T follicular helper cell (primary cell): ENCODE results near the gene FYB2.

Experiments used
- DNase-seq: peaks from one replicate; pipeline ENCODE4 v3.0.0-alpha.2; 2020; ENCODE audit warnings: low read depth
- total RNA-seq, 2 experiments: gene quantifications; one replicate each; lab custom pipeline; 2026; lab: John Stamatoyannopoulos, UW

The FYB2 gene
- 0 reads per million in 2 experiments for total RNA-seq

GRCh38 chr1:56819387-56819899, at the start of gene FYB2:
TSS of gene FYB2 (minus strand) at chr1:56819404. CDS start at chr1:56819290, 114 bp downstream.
- DNase-seq, result no peak

- no peak for DNase-seq
These were observed 49.6 kb upstream of the FYB2 start for GRCh38 chr1:56868761-56869160.

GRCh38 chr1:56867491-56867890, 48.3 kb upstream of the FYB2 start:
- DNase-seq, result no peak

- DNase-seq, result no peak
These were observed 47.5 kb upstream of the FYB2 start for GRCh38 chr1:56866656-56867055.

- DNase-seq, result no peak
These were observed 45.2 kb upstream of the FYB2 start for GRCh38 chr1:56864430-56864829.

- DNase-seq, result no peak
These were observed 44.2 kb upstream of the FYB2 start for GRCh38 chr1:56863265-56863992.

GRCh38 chr1:56859287-56859686, 40.1 kb upstream of the FYB2 start:
- DNase-seq, result no peak

GRCh38 chr1:56856186-56856585, 37.0 kb upstream of the FYB2 start:
- DNase-seq, result no peak

GRCh38 chr1:56855190-56855589, 36.0 kb upstream of the FYB2 start:
- no peak for DNase-seq

GRCh38 chr1:56854521-56855099, 35.4 kb upstream of the FYB2 start, which contains the start of gene C8A:
TSS of gene C8A (plus strand) at chr1:56854797. CDS start at chr1:56854902, 105 bp downstream.
- no peak for DNase-seq

GRCh38 chr1:56852476-56852875, 33.3 kb upstream of the FYB2 start:
- no peak for DNase-seq

GRCh38 chr1:56850922-56851321, 31.7 kb upstream of the FYB2 start:
- DNase-seq, result no peak

- DNase-seq, result no peak
These were observed 31.2 kb upstream of the FYB2 start for GRCh38 chr1:56850411-56850810.

- no peak for DNase-seq
These were observed 30.5 kb upstream of the FYB2 start for GRCh38 chr1:56849750-56850149.

GRCh38 chr1:56845343-56845742, 26.1 kb upstream of the FYB2 start:
- DNase-seq, result no peak

GRCh38 chr1:56844545-56845136, 25.4 kb upstream of the FYB2 start:
- DNase-seq, result no peak

GRCh38 chr1:56843544-56843943, 24.3 kb upstream of the FYB2 start:
- no peak for DNase-seq

- DNase-seq, result no peak
These were observed 19.6 kb upstream of the FYB2 start for GRCh38 chr1:56838759-56839158.

- no peak for DNase-seq
These were observed 18.2 kb upstream of the FYB2 start for GRCh38 chr1:56837244-56837939.

- no peak for DNase-seq
These were observed 17.2 kb upstream of the FYB2 start for GRCh38 chr1:56836359-56836758.

- no peak for DNase-seq
These were observed 16.5 kb upstream of the FYB2 start for GRCh38 chr1:56835657-56836056.

- DNase-seq, result no peak
These were observed 15.1 kb upstream of the FYB2 start for GRCh38 chr1:56834137-56834900.
